GM19455 (cell line): Measurements from ENCODE around the gene VSTM4.

ENCODE experiments used
- ATAC-seq: cut with Tn5 transposase; IDR thresholded peaks from one replicate; pipeline ENCODE4 v1.9.1; 2021; ENCODE audit not compliant: unreplicated experiment

Gene VSTM4

DNA sequence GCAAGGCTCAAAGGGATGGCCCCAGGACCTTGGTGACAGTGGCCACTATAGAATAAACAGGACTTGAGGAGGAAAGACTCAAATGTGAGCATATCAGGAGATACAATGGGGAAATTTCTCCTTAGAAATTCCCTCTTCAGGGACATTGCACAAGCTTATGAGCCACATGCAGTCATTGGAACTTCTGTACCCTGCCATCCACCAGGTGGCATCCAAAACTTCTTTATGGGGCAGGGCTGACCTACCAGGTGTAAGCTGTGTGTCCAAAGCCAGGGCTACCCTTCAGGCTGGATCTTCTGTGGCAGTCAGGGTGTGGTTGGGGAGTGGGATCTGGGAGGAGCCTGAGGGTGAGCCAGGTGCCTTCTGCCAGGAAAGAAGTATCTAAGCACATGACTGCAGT lies 139.1 kb downstream of the VSTM4 start:
- no peak for ATAC-seq

- no peak for ATAC-seq
Observed at GRCh38 chr10:48974510-48975156, 140.7 kb downstream of the VSTM4 start.

GRCh38 chr10:48973065-48973464 lies 142.3 kb downstream of the VSTM4 start:
- no peak for ATAC-seq

DNA sequence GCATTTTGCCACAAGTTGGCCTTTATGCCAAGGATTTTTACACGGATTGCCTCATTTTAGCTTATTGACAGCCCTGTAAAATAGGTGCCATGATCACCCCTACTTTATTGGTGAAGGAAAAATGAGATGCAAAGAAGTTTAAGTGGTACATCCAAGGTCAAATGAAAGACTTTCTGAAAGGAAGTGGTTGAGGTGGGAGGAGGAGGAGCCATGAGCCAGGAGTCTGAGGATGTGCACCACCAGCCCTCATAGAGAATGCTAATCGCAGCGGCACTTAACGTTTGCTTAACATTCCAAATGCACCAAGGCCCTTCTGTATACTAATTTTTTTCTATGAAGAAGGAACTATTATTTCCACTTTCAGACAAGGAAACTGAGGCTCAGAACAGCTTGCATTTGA lies 144.7 kb downstream of the VSTM4 start:
- ATAC-seq: no peak

DNA sequence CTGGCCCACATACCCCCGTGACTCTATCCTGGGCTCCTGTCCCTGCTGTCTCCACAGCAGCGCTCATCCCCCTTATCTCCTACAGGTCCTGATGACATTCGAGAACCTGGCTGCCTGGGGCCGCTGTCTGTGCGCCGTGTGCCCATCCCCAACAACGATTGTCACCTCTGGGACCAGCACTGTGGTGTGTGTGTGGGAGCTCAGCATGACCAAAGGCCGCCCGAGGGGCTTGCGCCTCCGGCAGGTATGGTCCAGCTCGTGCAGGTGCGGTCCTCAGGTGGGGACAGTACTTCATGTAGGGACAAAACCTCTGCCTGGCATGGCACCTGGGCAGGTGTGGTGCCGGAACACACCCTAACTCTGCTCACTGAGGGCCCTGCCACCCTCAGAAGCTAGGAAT lies 145.3 kb downstream of the VSTM4 start:
- ATAC-seq: no peak

DNA sequence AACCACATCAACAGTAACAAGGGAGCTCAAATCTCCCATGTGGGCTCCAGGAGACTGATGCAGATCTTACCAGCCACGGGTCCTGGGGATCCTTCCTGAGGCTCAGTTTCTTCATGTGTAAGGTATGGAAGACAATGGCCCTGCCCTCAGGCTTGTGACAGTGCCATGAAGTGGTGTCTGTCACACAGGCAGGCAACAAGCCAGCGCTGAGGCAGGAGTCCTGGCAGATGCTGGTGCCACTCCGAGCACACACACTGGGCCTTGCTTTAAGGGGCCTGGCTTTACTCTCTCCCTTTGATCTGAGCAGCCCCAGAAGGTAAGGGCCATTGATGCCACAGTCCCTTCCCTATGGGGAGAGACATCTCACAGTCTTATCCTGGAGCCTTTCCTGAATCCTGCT lies 147.3 kb downstream of the VSTM4 start:
- no peak for ATAC-seq

- ATAC-seq: no peak
Observed at GRCh38 chr10:48965460-48965859, 149.9 kb downstream of the VSTM4 start.
